Chondrocyte (in vitro differentiated cells): ENCODE measurements around the gene BRK1. TPM values are rescaled to one million over a fixed set of nuclear protein-coding genes. Genes with fewer than 3 reads are reported as not detected.

ENCODE experiments used
- DNase-seq: peaks from one replicate; pipeline ENCODE4 v3.0.0; 2021; ENCODE audit warnings: mixed read lengths, low spot score
- H3K27ac Mint-ChIP-seq: one replicate; pipeline ENCODE4 v1.8.0; 2021; ENCODE audit warnings: mild to moderate bottlenecking, moderate library complexity, mixed read lengths; ENCODE audit not compliant: unreplicated experiment
- H3K27me3 Mint-ChIP-seq: 2 replicates; pipeline ENCODE4 v1.8.0; 2021; ENCODE audit warnings: low read depth, mixed read lengths
- H3K36me3 Mint-ChIP-seq: 2 replicates; pipeline ENCODE4 v1.8.0; 2021; ENCODE audit warnings: low read depth, mixed read lengths
- H3K4me1 Mint-ChIP-seq: 2 replicates; pipeline ENCODE4 v1.8.0; 2021; ENCODE audit warnings: low read depth, mild to moderate bottlenecking, mixed read lengths
- H3K4me3 Mint-ChIP-seq: one replicate; pipeline ENCODE4 v1.8.0; 2021; ENCODE audit warnings: mild to moderate bottlenecking, moderate library complexity, mixed read lengths; ENCODE audit not compliant: unreplicated experiment
- H3K9me3 Mint-ChIP-seq: 2 replicates; pipeline ENCODE4 v1.8.0; 2021; ENCODE audit warnings: low read depth, mixed read lengths
- total RNA-seq: library from RNA; stranded (reverse); gene quantifications from 3 replicates; pipeline ENCODE4 v1.2.1, GENCODE V29; 2021
- TF ChIP-seq, protein P1 (sequence below): fragments of 200-600 bp; sonication (generic); IDR thresholded peaks from 2 replicates; pipeline ENCODE4 v1.5.0; 2021; ENCODE audit warnings: antibody characterized with exemption, mild to moderate bottlenecking, moderate library complexity

BRK1 gene
- total RNA-seq, 1 donor from 2014 or later = 113 TPM

DNA sequence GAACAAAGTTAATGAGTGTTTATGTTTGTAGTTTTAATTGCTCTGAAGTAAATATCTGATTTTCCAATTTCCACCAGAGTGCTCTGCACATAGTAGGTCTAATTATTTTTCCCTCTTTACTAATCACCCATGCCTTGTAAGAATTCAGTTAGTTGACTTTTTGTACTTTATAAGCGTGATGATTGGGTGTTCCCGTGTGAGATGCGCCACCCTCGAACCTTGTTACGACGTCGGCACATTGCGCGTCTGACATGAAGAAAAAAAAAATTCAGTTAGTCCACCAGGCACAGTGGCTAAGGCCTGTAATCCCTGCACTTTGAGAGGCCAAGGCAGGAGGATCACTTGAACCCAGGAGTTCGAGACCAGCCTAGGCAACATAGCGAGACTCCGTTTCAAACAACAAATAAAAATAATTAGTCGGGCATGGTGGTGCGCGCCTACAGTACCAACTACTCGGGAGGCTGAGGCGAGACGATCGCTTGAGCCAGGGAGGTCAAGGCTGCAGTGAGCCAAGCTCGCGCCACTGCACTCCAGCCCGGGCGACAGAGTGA, 25.6 kb downstream of the BRK1 start:
- no peak for DNase-seq
- Mint-ChIP-seq H3K9me3 (no peaks in the 10 kb centered on the region), H3K36me3 (peaks cover 5% of the 10 kb centered on the region), H3K4me1 (peaks cover 26% of the 10 kb centered on the region), H3K27me3 (no peaks in the 10 kb centered on the region), H3K4me3 (peak overlapping the region; percentile 80), H3K27ac (peak overlapping the region; percentile 97)
- TF ChIP-seq, protein P1, sequence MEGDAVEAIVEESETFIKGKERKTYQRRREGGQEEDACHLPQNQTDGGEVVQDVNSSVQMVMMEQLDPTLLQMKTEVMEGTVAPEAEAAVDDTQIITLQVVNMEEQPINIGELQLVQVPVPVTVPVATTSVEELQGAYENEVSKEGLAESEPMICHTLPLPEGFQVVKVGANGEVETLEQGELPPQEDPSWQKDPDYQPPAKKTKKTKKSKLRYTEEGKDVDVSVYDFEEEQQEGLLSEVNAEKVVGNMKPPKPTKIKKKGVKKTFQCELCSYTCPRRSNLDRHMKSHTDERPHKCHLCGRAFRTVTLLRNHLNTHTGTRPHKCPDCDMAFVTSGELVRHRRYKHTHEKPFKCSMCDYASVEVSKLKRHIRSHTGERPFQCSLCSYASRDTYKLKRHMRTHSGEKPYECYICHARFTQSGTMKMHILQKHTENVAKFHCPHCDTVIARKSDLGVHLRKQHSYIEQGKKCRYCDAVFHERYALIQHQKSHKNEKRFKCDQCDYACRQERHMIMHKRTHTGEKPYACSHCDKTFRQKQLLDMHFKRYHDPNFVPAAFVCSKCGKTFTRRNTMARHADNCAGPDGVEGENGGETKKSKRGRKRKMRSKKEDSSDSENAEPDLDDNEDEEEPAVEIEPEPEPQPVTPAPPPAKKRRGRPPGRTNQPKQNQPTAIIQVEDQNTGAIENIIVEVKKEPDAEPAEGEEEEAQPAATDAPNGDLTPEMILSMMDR = no peak

DNA sequence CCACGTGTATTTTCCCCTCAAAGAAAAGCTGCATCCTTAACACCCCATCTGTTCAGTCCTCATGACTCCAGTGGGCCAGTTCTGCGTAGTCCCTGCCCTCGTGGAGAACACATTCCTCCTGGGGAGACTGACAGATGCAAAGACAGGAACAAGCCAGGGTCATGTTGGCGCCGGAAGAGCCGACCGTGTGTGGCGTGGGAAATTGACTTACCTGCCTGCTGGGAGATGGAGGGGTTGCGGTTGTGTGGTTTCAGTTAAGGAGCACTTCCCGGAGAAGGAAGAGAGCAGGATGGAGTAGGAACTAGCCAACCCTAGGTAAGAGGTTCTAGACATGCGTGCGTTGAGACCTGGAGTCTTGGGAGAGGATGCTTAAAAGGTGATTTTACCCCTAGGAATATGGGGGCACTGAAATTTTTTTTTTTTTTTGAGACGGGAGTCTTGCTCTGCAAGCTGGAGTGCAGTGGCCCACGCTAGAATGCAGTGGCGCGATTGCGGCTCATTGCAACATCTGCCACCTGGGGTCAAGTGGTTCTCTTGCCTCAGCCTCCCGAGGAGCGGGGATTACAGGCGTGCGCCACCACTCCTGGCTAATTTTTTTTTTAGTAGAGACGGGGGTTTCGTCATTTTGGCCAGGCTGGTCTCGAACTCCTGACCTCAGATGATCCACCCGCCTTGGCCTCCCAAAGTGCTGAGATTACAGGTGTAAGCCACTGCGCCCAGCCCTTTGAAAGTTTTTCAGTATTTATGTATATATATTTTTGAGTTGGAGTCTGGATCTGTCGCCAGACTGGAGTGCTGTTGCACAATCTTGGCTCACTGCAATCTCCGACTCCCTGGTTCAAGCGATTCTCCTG, 27.5 kb downstream of the BRK1 start:
- TF ChIP-seq, protein P1 = no peak
- Mint-ChIP-seq H3K4me3 (peak overlapping the region; percentile 80), H3K27me3 (no peaks in the 10 kb centered on the region), H3K27ac (peak overlapping the region; percentile 97), H3K4me1 (peaks cover 33% of the 10 kb centered on the region), H3K36me3 (peaks cover 10% of the 10 kb centered on the region), H3K9me3 (no peaks in the 10 kb centered on the region)
- DNase-seq = no peak

DNA sequence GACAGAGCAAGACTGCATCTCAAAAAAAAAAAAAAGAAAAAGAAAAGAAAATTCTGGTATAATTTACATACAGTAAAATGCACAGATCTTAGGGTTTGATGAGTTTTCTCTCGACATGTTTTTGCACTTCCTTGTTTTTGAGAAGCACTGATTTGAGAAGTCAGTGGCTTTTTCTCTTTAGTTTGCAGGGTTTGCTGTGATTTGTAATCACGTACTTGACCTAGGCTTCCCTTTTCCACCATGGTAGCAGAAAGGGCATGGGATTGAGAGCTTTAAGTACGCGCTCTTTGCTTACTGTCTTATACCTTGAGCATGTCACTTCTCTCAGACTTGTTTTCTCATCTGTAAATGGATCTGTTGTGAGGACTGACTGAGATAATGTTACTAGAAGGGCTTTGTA, 30.2 kb downstream of the BRK1 start:
- no peaks in the 10 kb centered on the region for H3K27me3 Mint-ChIP-seq
- peaks cover 33% of the 10 kb centered on the region for H3K4me1 Mint-ChIP-seq
- H3K9me3 Mint-ChIP-seq = no peaks in the 10 kb centered on the region
- peaks cover 22% of the 10 kb centered on the region for H3K36me3 Mint-ChIP-seq
- no peak overlapping the region for H3K27ac Mint-ChIP-seq
- TF ChIP-seq, protein P1 = no peak
- H3K4me3 Mint-ChIP-seq = no peak overlapping the region
- no peak for DNase-seq

DNA sequence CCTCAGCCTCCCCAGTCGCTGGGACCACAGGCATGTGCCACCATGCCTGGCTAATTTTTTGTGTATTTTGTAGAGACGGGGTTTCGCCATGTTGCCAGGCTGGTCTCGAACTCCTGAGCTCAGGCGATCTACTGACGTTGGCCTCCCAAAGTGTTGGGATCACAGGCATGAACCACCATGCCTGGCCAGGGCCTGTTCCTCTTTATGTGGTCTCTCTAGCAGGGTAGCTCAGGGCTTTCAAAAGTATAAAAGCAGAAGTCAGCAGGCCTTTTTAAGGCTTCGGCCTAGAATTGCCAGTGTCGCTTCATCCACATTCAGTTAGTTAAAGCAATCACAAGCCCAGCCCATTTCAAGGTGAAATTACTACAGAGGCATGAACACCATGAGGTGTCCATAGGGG, 33.8 kb downstream of the BRK1 start:
- H3K36me3 Mint-ChIP-seq = peaks cover 29% of the 10 kb centered on the region
- TF ChIP-seq, protein P1 = no peak
- H3K4me3 Mint-ChIP-seq = no peak overlapping the region
- no peak for DNase-seq
- no peaks in the 10 kb centered on the region for H3K27me3 Mint-ChIP-seq
- H3K9me3 Mint-ChIP-seq = no peaks in the 10 kb centered on the region
- no peak overlapping the region for H3K27ac Mint-ChIP-seq
- H3K4me1 Mint-ChIP-seq = peaks cover 15% of the 10 kb centered on the region

DNA sequence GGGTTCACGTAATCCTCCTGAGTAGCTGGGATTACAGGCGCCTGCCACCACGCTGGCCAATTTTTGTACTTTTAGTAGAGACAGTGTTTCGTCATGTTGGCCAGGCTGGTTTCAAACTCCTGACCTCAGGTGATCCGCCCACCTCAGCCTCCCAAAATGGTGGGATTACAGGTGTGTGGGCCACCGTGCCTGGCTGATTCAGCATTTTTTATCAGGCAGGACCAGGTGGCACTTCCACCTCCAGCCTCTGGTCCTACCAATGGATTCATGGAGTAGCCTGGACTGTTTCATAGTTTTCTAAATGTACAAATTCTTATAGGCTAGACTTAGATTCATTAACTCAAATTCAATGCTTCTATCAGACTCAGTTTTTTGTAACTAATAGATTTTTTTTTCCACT, 35.5 kb downstream of the BRK1 start:
- no peaks in the 10 kb centered on the region for H3K9me3 Mint-ChIP-seq
- H3K36me3 Mint-ChIP-seq = peaks cover 26% of the 10 kb centered on the region
- H3K4me1 Mint-ChIP-seq = peaks cover 7% of the 10 kb centered on the region
- no peak overlapping the region for H3K27ac Mint-ChIP-seq
- no peak overlapping the region for H3K4me3 Mint-ChIP-seq
- H3K27me3 Mint-ChIP-seq = no peaks in the 10 kb centered on the region
- TF ChIP-seq, protein P1 = no peak
- no peak for DNase-seq
